ENCODE results near the gene CRTAP. TPM values are rescaled to one million over a fixed set of nuclear protein-coding genes. Genes with fewer than 3 reads are reported as not detected.

CRTAP gene
- total RNA-seq, 1 donor from 2014 or later = 221 TPM

GRCh38 chr3:33170531-33170930 lies 56.7 kb downstream of the CRTAP start:
- H3K9me3 ChIP-seq = no peaks in the 10 kb centered on the region
- H3K4me3 ChIP-seq = no peak overlapping the region
- no peak for DNase-seq
- no peak for ATAC-seq
- H3K36me3 ChIP-seq = no peaks in the 10 kb centered on the region
- no peak overlapping the region for H3K27ac ChIP-seq
- no peaks in the 10 kb centered on the region for H3K27me3 ChIP-seq
- intact Hi-C loops (cut with DNase I) = no loop called here
- no peaks in the 10 kb centered on the region for H3K4me1 ChIP-seq
- TF ChIP-seq, protein P1, sequence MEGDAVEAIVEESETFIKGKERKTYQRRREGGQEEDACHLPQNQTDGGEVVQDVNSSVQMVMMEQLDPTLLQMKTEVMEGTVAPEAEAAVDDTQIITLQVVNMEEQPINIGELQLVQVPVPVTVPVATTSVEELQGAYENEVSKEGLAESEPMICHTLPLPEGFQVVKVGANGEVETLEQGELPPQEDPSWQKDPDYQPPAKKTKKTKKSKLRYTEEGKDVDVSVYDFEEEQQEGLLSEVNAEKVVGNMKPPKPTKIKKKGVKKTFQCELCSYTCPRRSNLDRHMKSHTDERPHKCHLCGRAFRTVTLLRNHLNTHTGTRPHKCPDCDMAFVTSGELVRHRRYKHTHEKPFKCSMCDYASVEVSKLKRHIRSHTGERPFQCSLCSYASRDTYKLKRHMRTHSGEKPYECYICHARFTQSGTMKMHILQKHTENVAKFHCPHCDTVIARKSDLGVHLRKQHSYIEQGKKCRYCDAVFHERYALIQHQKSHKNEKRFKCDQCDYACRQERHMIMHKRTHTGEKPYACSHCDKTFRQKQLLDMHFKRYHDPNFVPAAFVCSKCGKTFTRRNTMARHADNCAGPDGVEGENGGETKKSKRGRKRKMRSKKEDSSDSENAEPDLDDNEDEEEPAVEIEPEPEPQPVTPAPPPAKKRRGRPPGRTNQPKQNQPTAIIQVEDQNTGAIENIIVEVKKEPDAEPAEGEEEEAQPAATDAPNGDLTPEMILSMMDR (IDR thresholded peaks at IDR 0.05) = no peak

DNA sequence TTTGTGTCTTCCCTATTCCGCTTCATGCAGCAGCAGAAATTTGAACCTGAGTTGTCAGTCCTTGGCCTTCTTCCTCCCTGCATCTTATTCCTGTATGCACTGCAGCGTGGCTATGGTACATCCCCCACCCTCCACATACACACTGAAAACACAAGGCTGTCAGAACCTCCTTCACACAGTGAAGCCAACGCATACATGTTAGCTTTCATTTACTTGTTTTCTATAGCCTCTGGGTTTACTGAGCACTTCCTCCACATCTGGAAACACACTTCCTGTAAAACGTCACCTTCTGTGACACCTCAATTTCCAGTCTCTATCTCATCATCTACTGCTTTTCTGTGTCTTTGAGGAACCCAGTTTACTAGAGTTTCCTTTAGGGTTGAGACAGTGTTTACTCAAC lies 57.8 kb downstream of the CRTAP start:
- H3K27ac ChIP-seq = no peak overlapping the region
- H3K27me3 ChIP-seq = no peaks in the 10 kb centered on the region
- H3K4me3 ChIP-seq = no peak overlapping the region
- no peaks in the 10 kb centered on the region for H3K36me3 ChIP-seq
- DNase-seq = no peak
- TF ChIP-seq, protein P1 (IDR thresholded peaks at IDR 0.05) = no peak
- intact Hi-C loops (cut with DNase I) = no loop called here
- no peaks in the 10 kb centered on the region for H3K4me1 ChIP-seq
- ATAC-seq = no peak
- H3K9me3 ChIP-seq = no peaks in the 10 kb centered on the region

- no peaks in the 10 kb centered on the region for H3K27me3 ChIP-seq
- no peak for DNase-seq
- intact Hi-C loops (cut with DNase I) = no loop called here
- no peak overlapping the region for H3K4me3 ChIP-seq
- H3K27ac ChIP-seq = no peak overlapping the region
- H3K36me3 ChIP-seq = no peaks in the 10 kb centered on the region
- H3K4me1 ChIP-seq = no peaks in the 10 kb centered on the region
- TF ChIP-seq, protein P1 (IDR thresholded peaks at IDR 0.05) = no peak
- H3K9me3 ChIP-seq = no peaks in the 10 kb centered on the region
- ATAC-seq = peak; percentile 56
Measured at GRCh38 chr3:33173103-33173502, 59.3 kb downstream of the CRTAP start.

DNA sequence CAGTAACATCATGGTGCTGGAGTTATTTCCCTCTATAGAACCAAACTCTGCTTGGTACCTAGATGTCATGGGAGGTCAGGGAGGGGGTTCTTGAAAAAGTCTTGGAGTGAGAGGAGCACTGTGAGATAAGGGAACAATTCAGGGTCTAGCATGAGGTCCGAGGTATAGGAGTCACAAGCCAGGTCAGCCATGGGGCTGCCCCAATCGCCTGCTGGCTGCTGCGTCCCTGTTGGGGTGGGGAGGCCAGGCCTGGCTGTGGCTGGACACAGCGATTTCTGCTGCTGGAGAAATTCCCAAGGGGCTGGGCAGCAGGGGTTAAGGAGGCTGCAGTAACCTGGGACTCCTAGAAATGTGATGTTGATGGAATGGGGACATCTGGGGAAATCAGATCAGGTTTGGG lies 59.9 kb downstream of the CRTAP start:
- TF ChIP-seq, protein P1 (IDR thresholded peaks at IDR 0.05) = no peak
- ATAC-seq = peak; percentile 17
- Histone ChIP-seq H3K9me3 (no peaks in the 10 kb centered on the region), H3K27ac (no peak overlapping the region), H3K27me3 (no peaks in the 10 kb centered on the region), H3K36me3 (no peaks in the 10 kb centered on the region), H3K4me1 (no peaks in the 10 kb centered on the region), H3K4me3 (no peak overlapping the region)
- intact Hi-C loops (cut with DNase I) = no loop called here
- DNase-seq = no peak

DNA sequence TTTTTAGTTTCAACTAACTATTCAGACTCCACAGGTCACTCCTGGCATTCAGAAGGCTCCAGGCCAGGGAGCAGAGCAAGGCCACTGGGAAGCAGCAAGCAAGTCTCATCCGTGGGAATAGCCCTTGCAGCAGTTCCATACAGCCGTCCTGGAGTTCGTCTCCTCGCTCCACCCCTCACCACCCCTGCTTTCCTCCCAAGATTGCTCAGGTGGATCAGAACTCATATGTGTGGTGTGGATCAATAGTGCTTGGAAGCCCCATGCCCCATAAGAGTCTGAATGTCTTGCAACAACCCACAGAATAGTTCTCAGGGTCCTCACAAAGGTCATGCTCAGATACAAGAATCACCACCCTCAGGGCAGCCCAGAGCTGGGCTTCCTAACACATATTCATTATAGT lies 60.3 kb downstream of the CRTAP start:
- ATAC-seq = peak; percentile 13
- no peaks in the 10 kb centered on the region for H3K36me3 ChIP-seq

More for the DNA sequence above, 60.3 kb downstream of the CRTAP start:
- no peak overlapping the region for H3K27ac ChIP-seq
- intact Hi-C loops (cut with DNase I) = no loop called here
- H3K27me3 ChIP-seq = no peaks in the 10 kb centered on the region
- H3K4me3 ChIP-seq = no peak overlapping the region
- TF ChIP-seq, protein P1 (IDR thresholded peaks at IDR 0.05) = no peak
- H3K9me3 ChIP-seq = no peaks in the 10 kb centered on the region
- DNase-seq = no peak
- H3K4me1 ChIP-seq = no peaks in the 10 kb centered on the region
